ENCODE measurements around the gene USF1.

- TF ChIP-seq POLR2A (IDR thresholded peaks at IDR 0.05; ENCODE audit: low read depth, low read length): no peak
- no peak for TF ChIP-seq SPI1 (IDR thresholded peaks at IDR 0.05; ENCODE audit: low read depth, low read length)
- peak; percentile 41; the same call in 1 of the 2 replicates for TF ChIP-seq POLR2AphosphoS5 (IDR thresholded peaks at IDR 0.05; ENCODE audit: low read depth, low read length)
- TF ChIP-seq PAX5 (IDR thresholded peaks at IDR 0.05; ENCODE audit: insufficient read depth, low read length, severe bottlenecking): no peak
These were observed 2.0 kb upstream of the USF1 start for GRCh38 chr1:161047436-161048420.
